GM19023 (cell line): ENCODE results near the gene FAM171A1.
A peak's percentile ranks its signal among the peaks of the same experiment; 100 is the strongest.
"Not testable (repeated sequence)": the region's sequence is repeated elsewhere in the genome, so short reads cannot be mapped to it uniquely, and the experiment has no call there.

Source experiments
- ATAC-seq: cut with Tn5 transposase; IDR thresholded peaks from one replicate; pipeline ENCODE4 v1.9.1; 2021; ENCODE audit warnings: mild to moderate bottlenecking, moderate library complexity; ENCODE audit not compliant: unreplicated experiment

FAM171A1 gene

DNA sequence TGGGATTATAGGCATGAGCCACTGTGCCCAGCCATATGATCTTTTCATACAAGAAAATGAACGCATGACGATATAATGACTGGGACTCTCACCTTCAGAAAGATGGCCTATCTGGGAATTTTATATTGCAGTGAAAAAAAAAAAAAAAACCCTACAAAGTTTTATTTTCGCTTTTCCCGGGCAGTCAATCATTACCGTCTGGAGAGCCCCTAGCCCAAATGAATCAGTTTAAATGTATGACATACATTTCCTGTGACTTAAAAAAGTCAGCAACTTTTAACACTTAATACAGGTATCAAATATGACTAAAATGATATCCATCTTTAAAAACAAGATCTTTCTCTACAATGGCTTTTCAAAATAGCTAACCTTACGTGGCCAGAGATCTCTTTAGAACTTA is 154.4 kb downstream of the FAM171A1 start:
- ATAC-seq = no peak

DNA sequence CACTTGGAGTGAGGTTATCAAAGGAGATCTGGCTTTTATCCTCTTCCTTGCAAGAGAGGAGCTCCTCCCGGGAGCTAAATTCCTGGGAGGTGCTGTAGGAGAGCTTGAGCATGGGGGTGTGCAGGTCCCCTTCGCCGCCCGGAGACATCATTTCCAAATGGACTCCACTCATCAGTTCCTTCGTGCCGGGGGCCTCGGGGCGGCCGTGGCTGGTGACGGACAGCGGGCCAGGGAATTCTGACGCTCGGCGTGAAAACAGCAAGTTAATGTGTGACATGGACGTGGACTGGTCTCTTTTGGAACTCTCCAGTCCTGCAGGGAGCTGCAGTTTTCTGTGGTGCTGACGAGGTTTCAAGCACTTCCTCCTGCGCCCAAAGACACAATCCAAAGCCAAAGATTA is 156.9 kb downstream of the FAM171A1 start:
- ATAC-seq = no peak

GRCh38 chr10:15213461-15213861 is 157.6 kb downstream of the FAM171A1 start:
- no peak for ATAC-seq

DNA sequence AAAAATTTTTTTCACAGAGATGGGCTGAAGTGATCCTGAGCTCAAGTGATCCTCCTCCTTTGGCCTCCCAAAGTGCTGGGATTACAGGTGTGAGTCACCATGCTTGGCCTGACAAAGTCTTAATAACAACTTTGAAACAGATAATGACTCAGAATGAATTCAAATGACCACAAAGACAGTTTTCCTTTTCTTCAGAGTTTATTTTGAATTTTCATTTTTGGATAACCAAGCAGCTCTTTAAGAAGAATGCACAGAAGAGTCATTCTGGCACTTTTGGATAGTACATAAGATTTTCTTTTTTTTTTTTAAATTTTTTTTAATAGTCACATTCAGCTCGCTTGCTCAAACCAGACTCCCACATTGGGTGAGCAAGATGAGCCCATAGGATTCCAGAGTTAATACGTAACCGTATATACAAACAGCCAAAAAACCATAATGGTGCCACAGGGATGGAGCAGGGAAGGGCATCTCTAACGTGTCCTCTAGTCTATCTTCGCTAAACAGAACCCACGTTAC is 159.6 kb downstream of the FAM171A1 start:
- ATAC-seq = no peak

GRCh38 chr10:15210521-15210920 is 160.6 kb downstream of the FAM171A1 start:
- no peak for ATAC-seq

GRCh38 chr10:15209827-15210509 is 161.1 kb downstream of the FAM171A1 start:
- peak; percentile 67 for ATAC-seq

GRCh38 chr10:15208221-15208620 is 162.9 kb downstream of the FAM171A1 start:
- no peak for ATAC-seq

- not testable (repeated sequence) for ATAC-seq
Observed at GRCh38 chr10:15207410-15207809, 163.7 kb downstream of the FAM171A1 start.

DNA sequence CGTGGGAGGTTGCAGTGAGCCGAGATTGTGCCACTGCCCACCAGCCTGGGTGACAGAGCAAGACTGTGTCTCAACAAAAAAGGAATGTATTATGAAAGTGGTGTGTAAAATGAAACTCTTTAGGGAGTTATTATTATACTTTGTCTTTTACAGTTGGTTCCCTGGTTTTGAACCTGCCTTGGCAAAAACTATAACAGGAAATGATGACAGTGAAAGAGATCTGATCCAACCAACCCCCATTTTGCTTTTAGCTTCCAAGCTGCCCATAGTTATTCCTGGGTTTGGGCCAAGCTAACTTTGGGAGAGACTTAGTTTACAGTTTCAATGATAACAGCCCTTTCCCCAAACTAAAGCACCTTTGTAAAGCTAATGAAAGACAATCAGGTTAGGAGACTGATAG is 168.4 kb downstream of the FAM171A1 start:
- no peak for ATAC-seq

GRCh38 chr10:15202301-15202621 is 168.8 kb downstream of the FAM171A1 start:
- not testable (repeated sequence) for ATAC-seq

GRCh38 chr10:15201589-15202300 is 169.3 kb downstream of the FAM171A1 start:
- no peak for ATAC-seq

GRCh38 chr10:15200626-15201025 is 170.5 kb downstream of the FAM171A1 start:
- no peak for ATAC-seq

DNA sequence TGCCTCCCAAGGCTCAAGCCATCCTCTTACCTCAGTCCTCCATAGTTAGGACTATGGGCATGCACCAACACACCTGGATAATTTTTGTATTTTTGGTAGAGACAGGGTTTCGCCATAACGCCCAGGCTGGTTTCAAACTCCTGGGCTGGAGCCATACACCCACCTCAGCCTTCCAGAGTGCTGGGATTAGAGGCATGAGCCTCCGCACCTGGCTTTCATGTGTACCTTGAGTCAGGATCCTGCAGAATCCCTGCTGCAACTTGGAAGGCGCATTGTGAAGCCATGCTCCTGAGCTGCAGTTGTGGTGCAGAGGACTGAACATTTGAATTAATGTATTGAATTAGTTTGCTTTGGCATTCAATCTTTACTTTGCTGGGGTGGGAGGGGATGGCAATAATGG is 173.2 kb downstream of the FAM171A1 start:
- no peak for ATAC-seq

GRCh38 chr10:15197276-15197675 is 173.8 kb downstream of the FAM171A1 start:
- no peak for ATAC-seq

DNA sequence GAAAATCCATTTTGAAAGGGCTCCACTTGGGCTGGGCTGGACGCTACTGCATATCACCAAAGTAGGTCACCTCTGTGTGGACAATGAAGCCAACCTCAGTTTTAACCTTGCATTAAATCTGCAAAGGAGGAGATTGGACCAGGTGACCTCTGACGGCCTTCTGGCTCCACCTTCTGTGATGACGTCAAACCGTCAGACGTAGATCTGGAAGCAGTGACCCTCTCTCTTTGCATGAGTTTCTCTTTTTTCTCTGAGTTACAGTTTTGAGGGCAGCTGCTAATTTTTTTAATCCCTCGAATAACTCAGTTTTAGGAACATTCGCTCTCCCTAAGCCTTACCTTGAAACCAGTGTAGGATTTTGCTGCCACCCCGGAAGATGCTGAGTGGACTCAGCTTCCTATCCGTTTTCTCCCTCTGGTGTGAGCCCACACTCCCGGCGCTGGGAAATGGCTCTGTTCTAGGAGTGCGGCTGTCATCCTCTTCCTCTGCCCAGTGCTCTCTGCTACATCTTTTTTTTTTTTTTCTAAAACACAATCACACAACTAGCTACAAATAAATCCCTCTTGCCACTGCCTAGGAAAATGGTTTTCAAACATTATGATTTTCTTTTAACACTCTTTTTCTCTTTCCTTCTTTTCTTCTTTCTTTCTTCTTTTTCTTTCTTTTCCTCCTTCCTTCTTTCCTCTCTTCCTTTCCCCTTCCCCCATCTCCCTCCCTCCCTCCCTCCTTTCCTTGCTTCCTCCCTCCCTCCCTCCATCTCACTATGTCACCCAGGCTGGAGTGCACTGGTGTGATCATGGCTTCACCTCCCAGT is 174.9 kb downstream of the FAM171A1 start:
- no peak for ATAC-seq

DNA sequence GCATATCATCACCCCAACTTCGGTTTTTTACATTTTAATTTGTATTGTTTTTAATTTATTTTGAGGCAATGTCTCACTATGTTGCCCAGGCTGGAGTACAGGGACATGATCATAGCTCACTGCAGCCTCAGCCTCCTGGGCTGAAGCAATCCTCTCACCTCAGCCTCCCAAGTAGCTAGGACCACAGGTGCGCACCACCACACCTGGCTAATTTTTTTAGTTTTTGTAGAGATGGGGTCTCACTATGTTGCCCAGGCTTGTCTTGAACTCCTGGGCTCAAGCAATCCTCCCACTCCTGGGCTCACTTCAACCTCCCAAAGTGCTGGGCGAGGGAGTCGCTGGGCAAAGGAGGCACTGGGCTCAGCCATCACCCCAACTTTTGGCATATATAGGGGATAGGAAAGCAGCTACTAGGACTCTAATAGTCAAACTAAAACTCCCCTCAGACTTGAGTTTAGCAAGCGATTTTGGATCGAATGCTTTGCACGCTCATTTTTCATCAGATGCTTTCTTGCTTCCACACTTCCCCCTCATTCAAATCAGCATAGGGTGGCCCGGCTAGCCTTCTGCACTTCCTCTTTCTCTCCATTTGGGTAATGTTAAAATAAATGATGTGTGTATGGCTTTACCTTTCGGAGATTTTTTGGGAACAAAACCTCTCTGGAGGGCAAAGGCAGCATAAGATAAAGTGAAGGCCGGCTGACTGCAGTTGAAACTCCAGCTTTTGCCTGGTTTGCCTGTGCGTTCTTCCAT is 181.8 kb downstream of the FAM171A1 start:
- no peak for ATAC-seq

GRCh38 chr10:15188603-15189002 is 182.5 kb downstream of the FAM171A1 start:
- ATAC-seq = no peak

DNA sequence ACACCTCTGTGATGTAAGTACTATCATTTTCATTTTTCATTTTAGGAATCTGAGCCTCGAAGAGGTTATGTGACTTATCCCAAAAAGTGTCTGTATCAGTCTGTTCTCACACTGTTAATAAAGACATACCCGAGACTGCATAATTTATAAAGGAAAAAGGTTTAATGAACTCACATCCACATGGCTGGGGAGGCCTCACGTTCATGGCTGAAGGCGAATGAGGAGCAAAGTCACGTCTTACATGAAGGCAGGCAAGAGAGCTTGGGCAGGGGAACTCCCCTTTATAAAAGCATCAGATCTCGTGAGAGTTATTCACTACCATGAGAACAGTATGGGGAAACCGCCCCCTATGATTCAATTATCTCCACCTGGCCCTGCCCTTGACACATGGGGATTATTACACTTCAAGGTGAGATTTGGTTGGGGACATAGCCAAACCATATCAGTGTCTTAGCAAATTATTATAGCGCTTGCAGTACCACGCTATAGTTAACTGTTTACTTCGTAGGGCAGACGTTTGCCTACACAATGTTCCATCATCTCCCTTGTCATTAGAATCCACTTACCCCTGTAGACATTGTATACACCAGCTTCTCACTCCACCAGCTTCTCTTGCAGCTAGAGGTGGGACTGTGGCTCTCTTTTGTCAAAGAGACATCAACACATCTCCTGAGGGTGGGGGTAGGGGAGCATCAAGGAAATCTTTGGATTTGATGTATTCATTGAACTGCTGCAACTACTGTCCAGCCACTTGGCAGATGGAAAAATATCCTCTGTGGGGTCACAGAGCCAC is 187.2 kb downstream of the FAM171A1 start:
- no peak for ATAC-seq

- ATAC-seq = no peak
Observed at GRCh38 chr10:15182540-15183207, 188.4 kb downstream of the FAM171A1 start.
